ENCODE results near the gene ACBD4.
"Not testable (repeated sequence)": the region's sequence is repeated elsewhere in the genome, so short reads cannot be mapped to it uniquely, and the experiment has no call there.

ACBD4 gene

GRCh38 chr17:45119964-45120363 is 15.5 kb upstream of the ACBD4 start:
- no peak for DNase-seq (ENCODE audit: low read depth)

GRCh38 chr17:45120558-45120957 is 14.9 kb upstream of the ACBD4 start:
- no peak for DNase-seq (ENCODE audit: low read depth)

DNA sequence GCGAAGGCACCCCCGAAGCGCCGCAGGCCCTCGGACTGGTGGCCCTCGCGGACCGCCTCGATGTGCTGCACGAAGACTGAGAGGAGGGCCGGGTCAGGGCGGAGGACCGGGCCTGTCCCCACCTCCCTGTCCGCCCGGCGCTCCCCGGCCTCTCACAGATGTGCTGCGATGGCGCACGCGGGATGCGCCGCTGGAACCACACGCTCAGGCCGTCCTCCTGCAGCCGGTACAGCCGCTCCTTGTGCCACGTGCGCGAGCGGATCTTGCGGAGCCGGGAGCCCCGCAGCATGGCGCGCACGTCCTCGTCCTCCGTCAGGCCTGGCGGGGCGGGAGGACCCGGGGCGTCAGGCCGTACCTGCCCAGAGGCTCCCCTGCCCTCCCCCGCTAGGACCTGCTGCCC is 14.4 kb upstream of the ACBD4 start:
- DNase-seq (ENCODE audit: low read depth) = no peak

GRCh38 chr17:45123076-45123770 is 12.3 kb upstream of the ACBD4 start:
- no peak for DNase-seq (ENCODE audit: low read depth)

GRCh38 chr17:45123930-45124796 is 11.3 kb upstream of the ACBD4 start:
- DNase-seq (ENCODE audit: low read depth) = no peak

DNA sequence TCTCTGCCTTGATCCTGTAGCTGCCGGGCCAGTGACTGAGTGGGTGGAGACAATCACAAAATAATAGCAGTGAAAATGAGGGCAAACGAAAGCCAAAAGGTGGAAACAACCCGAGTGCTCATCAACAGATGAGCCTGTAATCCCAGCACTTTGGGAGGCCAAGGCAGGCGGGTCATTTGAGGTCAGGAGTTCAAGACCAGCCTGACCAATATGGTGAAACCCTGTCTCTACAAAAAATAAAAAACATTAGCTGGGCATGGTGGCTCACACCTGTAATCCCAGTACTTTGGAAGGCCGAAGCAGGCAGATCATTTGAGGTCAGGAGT is 10.7 kb upstream of the ACBD4 start:
- not testable (repeated sequence) for DNase-seq (ENCODE audit: low read depth)

DNA sequence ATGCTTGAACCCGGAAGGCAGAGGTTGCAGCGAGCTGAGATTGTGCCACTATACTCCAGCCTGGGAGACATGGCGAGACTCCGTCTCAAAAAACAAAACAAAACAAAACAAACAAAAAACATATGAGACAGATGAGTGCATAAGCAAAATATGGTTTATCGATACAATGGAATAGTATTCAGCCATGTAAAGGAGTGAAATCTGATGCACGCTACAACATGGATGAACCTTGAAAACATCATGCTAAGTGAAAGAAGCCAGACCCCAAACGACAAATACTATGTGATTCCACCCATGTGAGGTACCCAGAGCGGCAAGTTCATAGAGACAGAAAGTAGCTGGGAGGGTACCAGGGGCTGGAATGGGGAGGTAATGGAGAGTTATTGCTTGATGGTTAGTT is 10.0 kb upstream of the ACBD4 start:
- no peak for DNase-seq (ENCODE audit: low read depth)

GRCh38 chr17:45127207-45127547 is 8.3 kb upstream of the ACBD4 start:
- no peak for DNase-seq (ENCODE audit: low read depth)

DNA sequence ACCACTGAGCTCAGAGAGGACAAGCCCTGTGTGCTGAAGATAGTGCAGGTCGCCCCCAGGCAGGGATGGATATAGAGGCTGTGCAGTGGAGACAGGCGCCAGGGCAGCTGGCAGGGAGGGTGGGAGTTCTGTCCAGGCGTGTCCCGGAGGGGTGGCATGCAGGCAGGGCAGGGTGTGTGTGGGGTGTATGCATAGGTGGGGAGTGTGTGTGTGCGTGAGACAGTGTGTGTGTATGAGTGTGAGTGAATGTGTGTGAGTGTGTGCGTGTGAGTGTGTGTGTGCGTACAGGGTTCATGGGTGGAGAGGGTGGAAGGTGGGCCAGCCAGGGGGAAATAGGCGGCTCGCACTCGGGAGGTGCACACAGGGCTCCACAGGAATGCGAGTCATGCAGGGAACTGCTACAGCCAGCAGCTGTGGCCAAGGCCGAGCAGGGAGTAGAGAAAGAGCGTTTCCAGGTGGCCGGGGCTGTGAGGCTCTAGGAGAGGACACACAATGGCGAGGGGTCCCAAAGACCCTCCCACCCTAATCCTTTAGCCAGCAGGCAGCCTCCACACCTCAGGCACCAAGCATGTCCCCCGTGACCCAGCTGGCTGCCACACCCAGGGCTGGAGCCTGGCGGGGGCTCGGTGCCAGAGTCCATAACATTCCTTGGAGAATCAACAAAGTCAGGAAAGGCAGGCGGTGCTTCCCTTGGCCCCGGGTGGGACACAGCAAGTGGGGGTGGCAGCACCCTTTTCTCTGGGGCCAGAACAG is 7.8 kb upstream of the ACBD4 start:
- no peak for DNase-seq (ENCODE audit: low read depth)

DNA sequence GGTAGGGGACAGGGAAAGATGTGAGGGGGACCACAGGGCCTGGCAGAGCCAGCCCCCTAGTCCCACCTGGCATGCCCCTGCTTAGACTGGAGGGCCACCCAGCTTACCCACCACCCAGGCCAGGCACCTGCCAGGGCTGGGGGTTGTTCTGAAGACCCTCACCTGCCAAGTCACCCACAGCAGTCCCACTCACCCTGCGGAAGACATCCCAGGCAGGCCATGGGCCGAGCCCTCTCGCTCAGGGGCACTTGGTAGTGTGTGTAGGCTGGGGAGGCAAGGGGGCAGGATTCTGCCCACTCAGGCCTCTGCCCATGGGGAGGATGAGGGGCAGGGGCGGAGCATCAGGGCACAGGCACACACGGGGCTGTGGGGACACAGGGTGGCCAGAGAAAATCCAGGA is 7.2 kb upstream of the ACBD4 start:
- no peak for DNase-seq (ENCODE audit: low read depth)

DNA sequence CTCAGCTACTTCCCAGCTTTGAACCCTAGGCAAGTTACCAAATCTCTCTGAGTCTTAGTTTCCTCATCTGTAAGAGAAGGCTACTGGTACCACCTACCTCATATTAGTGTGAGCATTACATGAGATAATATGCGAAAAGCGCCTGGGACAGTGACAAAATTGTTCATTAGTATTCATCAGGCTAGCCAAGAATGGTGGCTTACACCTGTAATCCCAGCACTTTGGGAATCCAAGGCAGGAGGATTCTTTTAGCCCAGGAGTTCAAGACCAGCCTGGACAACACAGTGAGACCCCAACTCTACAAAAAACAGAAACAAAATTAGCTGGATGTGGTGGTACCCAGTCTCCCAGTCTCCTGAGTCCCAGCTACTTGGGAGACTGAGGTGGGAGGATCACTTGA is 6.5 kb upstream of the ACBD4 start:
- no peak for DNase-seq (ENCODE audit: low read depth)

DNA sequence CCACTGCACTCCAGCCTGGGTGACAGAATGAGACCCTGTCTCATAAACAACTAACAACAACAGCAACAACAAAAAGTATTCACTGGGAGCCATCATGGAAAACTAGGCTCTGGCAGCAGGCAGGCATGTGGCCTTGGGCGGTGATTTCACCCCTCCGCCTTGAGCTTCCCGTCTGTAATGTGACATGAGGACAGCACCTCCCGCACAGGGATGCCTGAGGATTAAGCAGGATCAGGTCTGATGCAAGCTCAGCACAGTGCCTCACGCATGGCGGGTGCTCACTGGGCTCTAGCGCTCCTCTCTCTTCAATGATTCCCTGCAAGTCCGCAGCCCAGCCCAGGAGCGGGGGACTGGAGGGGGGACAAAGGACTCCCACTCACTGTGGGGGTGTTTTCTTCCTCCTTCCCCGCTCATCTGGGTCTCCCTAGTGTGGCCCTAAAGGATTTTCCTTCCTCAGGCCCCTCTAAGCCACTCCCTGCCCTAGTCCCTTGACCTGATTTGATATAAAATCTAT is 6.0 kb upstream of the ACBD4 start:
- no peak for DNase-seq (ENCODE audit: low read depth)

- no peak for DNase-seq (ENCODE audit: low read depth)
Measured at GRCh38 chr17:45129940-45130680, 5.4 kb upstream of the ACBD4 start.

GRCh38 chr17:45130681-45131615 is 4.5 kb upstream of the ACBD4 start:
- no peak for DNase-seq (ENCODE audit: low read depth)

DNA sequence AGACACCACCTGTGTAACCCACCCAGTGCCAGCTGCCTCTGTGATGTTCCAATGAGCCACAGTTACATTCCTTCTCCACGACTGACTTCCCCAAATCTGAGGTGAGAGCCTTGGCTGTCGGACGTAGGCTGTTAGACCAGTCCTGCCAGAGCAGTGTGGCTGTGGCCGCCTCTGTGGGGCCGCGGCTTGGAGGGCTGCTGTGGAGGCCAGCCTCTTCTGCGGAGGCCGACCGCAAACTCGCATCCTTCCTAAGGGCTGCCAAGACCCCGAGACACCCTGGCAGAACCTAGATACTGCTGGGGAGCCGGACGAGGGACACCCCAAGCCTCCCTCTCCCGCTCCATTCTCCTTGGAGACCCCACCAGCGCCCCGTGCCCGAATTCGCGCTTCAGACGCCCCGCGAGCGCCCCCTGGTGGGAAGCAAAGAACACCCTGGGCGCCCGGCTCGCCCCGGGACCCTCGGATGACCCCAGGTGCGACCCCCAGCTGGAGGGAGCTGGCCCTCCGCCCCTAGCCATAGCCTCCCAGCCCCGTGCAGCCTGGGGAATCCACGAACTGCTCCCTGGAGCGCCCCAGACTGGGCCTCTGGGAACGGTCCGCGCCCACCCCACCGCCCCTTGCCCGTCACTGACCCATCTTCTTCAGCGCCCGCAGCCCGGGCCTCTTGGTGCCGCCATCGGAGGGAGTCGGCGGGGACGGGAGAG is 3.7 kb upstream of the ACBD4 start:
- DNase-seq (ENCODE audit: low read depth) = no peak

- DNase-seq (ENCODE audit: low read depth) = no peak
Measured at GRCh38 chr17:45132320-45132571, 3.2 kb upstream of the ACBD4 start, which contains the start of gene PLCD3. TSS of gene PLCD3 (minus strand) at chr17:45132515. CDS start at chr17:45132410, 105 bp downstream.

- DNase-seq (ENCODE audit: low read depth) = peak; percentile 55
Measured at GRCh38 chr17:45132572-45133463, 2.7 kb upstream of the ACBD4 start.

- no peak for DNase-seq (ENCODE audit: low read depth)
Measured at GRCh38 chr17:45135978-45136791, 698 bp downstream of the ACBD4 start.
